GM18951 (cell line): ENCODE data around the gene CDX1.

ENCODE experiments used
- POLR2A ChIP-seq: IDR thresholded peaks from 4 replicates; pipeline ENCODE4 v1.6.1; 2011; ENCODE audit warnings: mild to moderate bottlenecking; ENCODE audit not compliant: insufficient read length, insufficient read depth; ENCODE audit errors: extremely low read depth
- in situ Hi-C: fragments of 300-500 bp; cut with MboI; formaldehyde crosslinking; loops from one replicate; pipeline ENCODE4 v1.12.0; 2022; ENCODE audit warnings: low sequenced_read_pairs, mixed read lengths, inconsistent platforms; ENCODE audit not compliant: unreplicated experiment

CDX1 gene

DNA sequence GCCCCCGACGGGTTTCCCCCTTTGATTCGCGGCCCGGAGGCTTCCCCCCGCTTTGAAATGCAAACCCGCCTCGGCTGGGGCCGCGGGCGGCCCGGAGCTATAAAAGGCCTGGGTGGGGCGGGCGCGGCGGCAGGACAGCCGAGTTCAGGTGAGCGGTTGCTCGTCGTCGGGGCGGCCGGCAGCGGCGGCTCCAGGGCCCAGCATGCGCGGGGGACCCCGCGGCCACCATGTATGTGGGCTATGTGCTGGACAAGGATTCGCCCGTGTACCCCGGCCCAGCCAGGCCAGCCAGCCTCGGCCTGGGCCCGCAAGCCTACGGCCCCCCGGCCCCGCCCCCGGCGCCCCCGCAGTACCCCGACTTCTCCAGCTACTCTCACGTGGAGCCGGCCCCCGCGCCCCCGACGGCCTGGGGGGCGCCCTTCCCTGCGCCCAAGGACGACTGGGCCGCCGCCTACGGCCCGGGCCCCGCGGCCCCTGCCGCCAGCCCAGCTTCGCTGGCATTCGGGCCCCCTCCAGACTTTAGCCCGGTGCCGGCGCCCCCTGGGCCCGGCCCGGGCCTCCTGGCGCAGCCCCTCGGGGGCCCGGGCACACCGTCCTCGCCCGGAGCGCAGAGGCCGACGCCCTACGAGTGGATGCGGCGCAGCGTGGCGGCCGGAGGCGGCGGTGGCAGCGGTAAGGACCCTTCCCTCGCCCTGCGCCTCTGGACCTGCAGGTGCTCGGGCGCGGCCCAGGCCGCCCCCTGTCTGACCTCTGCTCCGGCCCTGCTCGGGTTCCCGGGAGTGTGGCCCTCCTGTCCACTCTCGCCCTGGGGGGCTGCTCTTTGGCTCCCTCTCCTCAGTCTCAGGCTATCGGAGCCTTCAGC is at the start of gene CDX1:
TSS of gene CDX1 (plus strand) at position 129 of the 862 bp plus-strand sequence. CDS start at position 228, 99 bp downstream.
- TF ChIP-seq POLR2A = no peak
- in situ Hi-C loops = no loop called here

DNA sequence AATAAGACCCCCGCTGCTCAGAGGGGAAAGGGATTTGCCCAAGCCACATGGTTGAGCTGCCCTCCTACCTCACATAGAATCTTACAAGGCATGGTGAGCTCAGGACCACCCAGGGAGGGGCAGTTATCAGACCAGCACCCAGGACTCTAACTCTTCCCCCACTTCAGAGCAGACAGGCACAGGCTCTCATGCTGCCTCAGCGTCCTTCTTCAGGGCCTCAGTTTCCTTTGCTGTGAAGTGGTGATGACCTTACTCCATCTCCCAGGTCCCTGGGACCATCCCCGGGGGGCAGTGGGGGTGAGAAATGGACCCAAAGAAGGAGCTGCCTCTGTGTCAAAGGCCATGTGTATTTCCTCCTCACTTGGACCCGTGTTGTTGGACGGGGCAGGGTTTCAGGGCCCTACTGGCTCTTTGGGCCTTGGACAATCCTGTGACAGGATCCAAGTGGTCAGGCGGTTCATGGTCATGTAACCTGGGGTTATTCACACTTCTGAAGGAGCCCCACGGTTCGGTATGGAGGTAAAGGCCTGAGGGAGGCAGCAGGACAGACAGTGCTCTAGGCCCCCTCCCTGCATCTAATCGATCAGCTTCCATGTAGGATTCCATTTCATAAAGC is 48.5 kb upstream of the CDX1 start:
- no peak for TF ChIP-seq POLR2A
- in situ Hi-C loops = no loop called here

DNA sequence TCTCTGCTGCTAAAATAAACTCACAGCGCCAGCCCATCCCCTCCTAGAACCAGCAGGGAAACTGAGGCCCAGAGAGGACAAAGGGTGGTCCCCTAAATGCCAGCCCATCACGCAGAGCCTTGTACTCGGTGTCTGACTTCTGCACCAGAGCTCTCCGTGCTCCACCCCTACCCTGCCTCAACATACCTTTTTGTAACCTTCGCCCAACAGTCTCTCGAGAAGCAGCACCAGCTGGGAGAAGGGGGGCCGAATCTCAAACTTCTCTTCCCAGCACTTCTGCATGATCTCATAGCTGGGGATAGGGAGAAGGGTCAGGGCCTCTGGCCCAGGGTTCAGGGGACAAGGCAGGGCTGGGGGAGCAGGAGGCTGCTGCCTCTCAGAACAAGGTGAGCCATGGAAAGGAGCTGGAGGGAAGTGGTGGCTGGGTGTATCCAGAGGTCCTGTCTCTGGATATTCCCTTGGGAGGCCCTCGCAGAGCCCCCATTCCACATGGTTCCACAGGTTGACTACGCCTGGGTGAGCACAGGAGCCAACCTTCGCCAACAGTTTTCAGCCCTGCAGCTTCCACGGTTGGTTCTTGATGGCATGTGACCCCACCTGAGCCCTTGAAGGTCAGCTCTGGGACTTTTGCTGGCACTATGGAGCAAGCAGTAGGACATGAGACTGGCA is 47.9 kb upstream of the CDX1 start:
- TF ChIP-seq POLR2A = no peak
- in situ Hi-C loops = no loop called here

DNA sequence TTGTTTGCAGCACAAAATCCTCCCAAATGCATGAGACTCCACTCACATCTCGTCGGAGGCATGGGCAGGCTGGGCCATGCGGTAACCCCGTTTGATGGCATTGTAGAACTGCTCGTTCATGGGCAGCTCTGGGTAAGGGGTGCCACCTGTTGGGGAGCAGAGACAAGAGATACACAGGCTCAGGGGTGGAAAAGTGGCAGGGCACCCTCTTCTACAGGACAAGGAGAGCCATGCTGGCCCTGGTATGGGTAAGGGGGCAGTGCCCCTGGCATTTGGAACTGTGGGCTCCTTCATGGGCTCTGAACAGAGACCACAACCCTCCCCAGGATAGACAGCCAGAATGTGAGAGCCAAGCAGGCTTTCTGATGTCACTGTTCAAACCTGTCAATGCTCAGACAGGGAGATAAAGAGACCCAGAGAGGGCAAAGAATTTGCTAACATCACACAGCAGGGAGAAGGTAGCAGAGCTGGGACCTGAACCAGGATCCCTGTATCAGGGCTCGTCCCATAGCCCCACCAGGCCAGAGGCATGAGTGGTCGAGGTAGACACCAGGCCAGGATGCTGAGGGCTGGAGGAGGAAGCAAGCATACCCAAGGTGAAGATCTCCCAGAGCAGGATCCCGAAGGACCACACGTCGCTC is 47.0 kb upstream of the CDX1 start:
- TF ChIP-seq POLR2A = no peak
- in situ Hi-C loops = no loop called here

DNA sequence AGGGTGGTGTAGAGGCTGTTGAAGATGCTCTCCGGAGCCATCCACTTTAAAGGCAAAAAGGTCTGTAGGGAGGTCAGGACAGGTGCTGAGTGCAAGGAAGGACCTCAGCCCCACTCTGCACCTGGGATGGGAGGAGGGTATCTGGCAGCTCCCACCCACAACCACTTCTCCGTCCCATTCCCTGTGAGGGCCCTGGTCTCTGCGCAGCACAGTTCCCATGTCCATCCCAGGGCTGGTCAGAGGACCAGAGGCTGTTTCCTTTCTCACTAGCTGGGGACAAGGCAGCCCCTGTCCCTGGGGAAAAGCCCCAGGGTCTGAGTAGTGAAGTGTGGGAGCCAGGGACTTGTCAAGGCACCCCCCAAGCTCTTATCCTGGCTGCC is 46.5 kb upstream of the CDX1 start:
- TF ChIP-seq POLR2A = no peak
- in situ Hi-C loops = no loop called here

DNA sequence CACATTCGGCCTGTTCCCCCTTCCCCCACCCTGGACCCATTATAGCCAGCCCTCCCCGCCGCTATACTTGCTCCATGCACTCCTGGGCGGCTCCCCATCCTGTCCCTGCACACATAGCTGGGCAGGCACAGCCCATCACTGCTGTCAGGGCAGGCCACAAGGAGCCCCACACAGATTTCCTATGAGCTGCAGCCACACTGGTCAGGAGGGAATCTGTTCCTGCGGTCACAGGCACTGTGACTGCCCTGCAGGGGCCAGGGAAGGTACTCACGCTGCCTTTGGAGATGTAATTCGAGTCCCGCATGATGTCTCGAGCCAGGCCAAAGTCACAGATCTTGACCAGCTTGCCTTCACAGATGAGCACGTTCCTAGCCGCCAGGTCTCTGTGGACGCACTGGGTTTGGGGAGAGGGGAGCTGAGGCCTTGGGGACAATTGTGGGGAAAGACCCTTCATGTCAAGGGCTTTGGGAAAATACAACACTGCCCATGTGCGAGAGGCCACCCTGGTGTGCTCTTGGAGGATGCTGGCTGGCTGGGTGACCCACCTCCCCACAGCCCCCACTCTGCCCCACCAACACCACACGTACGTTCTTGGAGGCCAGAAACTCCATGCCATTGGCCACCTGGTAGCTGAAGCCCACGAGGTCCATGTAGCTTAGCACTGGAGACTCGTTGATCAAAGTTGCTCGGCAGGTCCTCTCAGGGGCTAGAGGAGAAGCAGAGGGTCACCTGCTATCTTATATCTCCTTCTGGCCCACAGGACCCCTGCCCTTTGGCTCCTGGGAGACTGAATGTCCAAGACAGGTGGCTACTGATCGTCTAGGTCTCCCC is 45.7 kb upstream of the CDX1 start:
- no peak for TF ChIP-seq POLR2A
- in situ Hi-C loops = no loop called here

DNA sequence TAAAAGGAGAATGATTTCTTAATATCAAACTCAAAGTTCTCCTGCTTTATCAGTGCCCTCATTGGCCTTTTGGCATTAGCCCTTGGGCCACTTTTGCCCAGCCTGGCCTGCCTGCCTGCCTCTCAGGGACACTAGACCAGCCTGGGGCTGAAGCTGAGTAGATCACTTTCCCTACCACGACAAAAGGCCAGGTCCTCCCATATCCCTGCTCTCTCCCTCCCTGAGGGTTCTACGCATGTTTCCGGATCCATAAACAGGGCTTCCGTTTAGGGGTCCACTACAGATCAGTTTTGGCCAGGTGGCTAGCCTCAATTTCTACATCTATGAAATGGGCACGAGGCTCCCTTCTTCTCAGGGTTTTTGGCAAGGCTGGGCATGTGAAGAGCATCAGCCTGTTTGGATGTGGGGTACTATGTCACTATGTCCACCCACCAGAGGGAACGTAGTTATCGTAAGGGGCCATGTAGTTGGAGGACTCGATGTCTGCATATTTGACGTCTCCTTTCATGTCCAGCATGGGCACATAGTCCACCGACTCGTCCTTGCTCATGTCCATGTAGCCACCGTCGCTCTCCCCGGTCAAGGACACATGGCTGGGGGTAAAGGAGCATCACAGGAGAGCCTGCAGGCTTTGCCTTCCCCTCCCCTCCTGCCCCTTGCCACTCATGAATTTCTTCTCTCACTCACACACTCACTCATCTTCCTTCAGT is 45.0 kb upstream of the CDX1 start:
- TF ChIP-seq POLR2A = no peak
- in situ Hi-C loops = no loop called here

DNA sequence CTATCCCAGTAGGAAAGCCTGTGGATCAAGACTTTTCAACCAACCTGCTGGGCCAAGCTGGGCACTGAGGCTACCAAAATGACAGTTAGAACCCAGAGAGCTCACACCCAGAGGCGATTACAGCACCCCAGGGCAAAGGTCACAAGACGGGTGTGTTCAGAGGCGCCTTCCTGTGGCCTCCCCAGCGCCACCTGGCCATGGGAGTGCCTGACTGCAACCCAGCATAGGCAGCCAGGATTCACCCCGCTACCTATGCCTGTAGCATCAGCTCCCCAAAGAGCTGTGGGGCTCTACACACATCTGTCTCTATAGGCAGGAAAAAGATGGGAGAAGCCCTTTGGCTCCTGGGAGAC is 44.4 kb upstream of the CDX1 start:
- in situ Hi-C loops = no loop called here
- no peak for TF ChIP-seq POLR2A

DNA sequence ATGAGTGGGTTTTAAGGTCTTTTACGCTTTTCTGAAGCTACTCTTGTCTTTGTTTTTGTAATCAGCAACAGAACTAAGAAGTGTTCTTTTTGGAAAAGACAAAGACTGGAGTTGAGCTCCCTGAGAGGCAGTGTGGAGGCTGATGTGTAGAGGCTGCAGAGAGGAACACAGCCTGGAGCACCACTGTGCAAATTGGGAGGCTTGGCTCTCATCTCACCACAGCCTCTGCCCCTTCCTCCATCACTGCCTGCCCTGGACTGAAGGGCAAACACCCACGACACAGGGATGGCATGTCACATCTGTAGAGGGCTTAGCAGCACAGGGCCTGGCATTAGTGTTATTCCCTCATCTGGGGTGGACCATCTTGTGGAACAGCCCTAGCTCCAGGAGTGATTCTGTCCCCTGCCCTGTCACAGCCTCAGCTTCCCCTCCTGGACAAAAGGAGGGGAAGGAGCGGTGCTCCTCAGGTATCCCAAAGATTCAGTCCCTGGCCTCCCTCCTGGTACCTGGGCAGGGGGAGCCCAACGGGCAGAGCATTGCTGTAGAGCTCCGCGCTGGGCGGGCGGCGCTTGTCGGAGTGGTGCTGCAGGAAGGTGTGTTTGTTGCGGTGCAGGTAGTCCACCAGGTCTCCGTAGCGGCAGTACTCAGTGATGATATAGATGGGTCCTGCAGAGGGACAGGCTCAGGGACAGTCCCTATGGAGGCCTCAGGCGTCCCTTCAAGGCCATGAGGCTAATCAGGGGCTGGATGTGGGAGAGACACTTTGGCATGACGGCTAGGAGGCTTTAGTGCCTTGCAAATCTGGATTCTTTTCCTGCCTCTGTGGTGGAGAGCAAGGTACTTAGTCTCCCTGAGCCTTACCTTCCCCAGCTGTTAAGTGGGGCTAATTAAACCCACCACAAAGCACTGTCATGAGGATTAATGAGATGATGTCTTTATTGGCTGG is 43.8 kb upstream of the CDX1 start:
- no peak for TF ChIP-seq POLR2A
- in situ Hi-C loops = no loop called here

DNA sequence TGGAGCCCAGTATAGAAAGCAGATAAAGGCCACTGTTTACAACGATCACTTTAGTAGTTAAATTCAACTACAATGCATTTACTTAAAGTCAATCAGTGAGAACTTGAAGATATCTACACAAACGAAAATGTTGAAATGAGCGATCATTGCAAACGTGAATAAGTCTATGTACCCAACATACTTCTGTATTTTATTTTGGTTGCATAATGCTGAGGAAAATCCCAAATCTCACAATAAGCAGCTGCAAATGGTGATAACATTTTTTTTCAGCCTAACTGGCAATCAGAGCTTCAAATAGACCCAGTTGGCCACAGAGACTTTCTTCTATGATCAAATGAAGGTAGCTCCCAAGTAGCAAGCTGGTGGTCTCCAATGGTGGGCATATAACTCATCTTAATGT is 43.0 kb upstream of the CDX1 start:
- TF ChIP-seq POLR2A = no peak
- in situ Hi-C loops = no loop called here

DNA sequence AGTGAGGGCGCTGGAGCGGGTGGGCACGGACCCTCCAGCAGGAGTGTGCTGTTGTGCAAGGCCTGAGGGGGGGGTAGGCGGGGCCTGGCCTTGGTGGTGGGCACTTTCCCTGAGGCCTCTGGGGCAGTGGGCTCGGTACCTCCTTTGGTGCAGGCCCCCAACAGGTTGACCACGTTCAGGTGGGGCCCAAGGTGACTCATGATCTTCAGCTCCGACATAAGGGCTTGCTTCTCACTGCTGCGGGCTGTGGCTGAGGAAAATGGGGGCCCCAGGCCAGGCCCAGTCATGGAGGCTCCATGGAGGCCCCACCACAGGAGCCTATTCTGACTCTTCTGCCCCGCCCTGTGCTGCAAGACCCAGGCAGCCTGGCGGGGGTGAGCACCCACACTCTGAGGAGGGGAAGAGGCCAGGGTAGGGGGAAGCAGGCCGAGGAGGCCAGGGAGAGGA is 42.4 kb upstream of the CDX1 start:
- no peak for TF ChIP-seq POLR2A
- in situ Hi-C loops = no loop called here
